Small intestine (tissue), 7 donors: ENCODE measurements around the gene TRANK1. TPM values are rescaled to one million over a fixed set of nuclear protein-coding genes. Genes with fewer than 3 reads are reported as not detected.

Experiments used
- DNase-seq, 2 donors: peaks; one replicate each; pipeline versions ENCODE4 v3.0.0 to v3.0.0-alpha.2; 2013
- FAIRE-seq: peaks from 2 replicates; lab custom pipeline; 2012; peaks lifted over from hg19 to GRCh38; lab: Jason Lieb, UNC
- H3K27ac ChIP-seq, 3 donors: one replicate each; pipeline ENCODE4 v1.5.1; 2013; ENCODE audit warnings: low read length in 2 of 3, mild to moderate bottlenecking in 2 of 3, control low read depth in 1 of 3, inconsistent platforms in 1 of 3, low read depth in 1 of 3, moderate library complexity in 1 of 3
- H3K27me3 ChIP-seq, 3 donors: one replicate each; pipeline ENCODE4 v1.6.1; 2013; ENCODE audit warnings: low read length in 3 of 3, inconsistent platforms in 1 of 3; ENCODE audit not compliant: control insufficient read depth in 3 of 3, insufficient read depth in 3 of 3
- H3K36me3 ChIP-seq, 3 donors: one replicate each; pipeline ENCODE4 v1.6.1; 2013; ENCODE audit warnings: low read length in 3 of 3, inconsistent platforms in 1 of 3, low read depth in 1 of 3, mild to moderate bottlenecking in 1 of 3, moderate library complexity in 1 of 3; ENCODE audit not compliant: control insufficient read depth in 3 of 3, insufficient read depth in 2 of 3
- H3K4me1 ChIP-seq, 3 donors: one replicate each; pipeline ENCODE4 v1.6.1; 2013; ENCODE audit warnings: low read length in 2 of 3, inconsistent platforms in 1 of 3, low read depth in 1 of 3, mild to moderate bottlenecking in 1 of 3, moderate library complexity in 1 of 3; ENCODE audit not compliant: control insufficient read depth in 3 of 3, insufficient read depth in 2 of 3
- H3K4me3 ChIP-seq, 3 donors: one replicate each; pipeline ENCODE4 v1.5.1; 2013; ENCODE audit warnings: low read length in 3 of 3, control low read depth in 1 of 3, inconsistent platforms in 1 of 3, low read depth in 1 of 3, mild to moderate bottlenecking in 1 of 3, moderate library complexity in 1 of 3
- H3K9me3 ChIP-seq, 2 donors: one replicate each; pipeline ENCODE4 v1.6.1; 2013; ENCODE audit warnings: low read depth in 1 of 2, low read length in 1 of 2; ENCODE audit not compliant: control insufficient read depth in 2 of 2, insufficient read depth in 1 of 2
- WGBS, 3 donors: extraction: QIAGEN DNeasy Blood & Tissue Kit; methylation state at CpG; one replicate each; pipeline ENCODE4 v1.1.7; 2013; 5-methylcytosine and 5-hydroxymethylcytosine counted together
- polyA plus RNA-seq, 4 donors: library from polyadenylated mRNA; stranded (reverse) in 3 of 4; unstranded in 1 of 4; fragments of 200-250 nt in 3 of 4; fragments of 120-200 nt in 1 of 4; gene quantifications; one replicate each; pipeline versions ENCODE4 v1.2.1 to v1.2.3, GENCODE V29; 2013
- donor health status: healthy with polysubstance abuse.
- donor health status: control.
- donor health status: control.
- donor health status: Bipolar disorder and iron deficiency.
- donor health status: healthy.

The TRANK1 gene
- polyA plus RNA-seq, 4 donors = 7.1 to 23.5 (median 14.0) TPM

- peaks cover 8 to 34% (median 31%) of the 10 kb centered on the region in 3 donors for H3K36me3 ChIP-seq
- no peak overlapping the region for H3K4me3 ChIP-seq
- no peak for FAIRE-seq
- H3K27me3 ChIP-seq = no peaks in the 10 kb centered on the region
- no peak overlapping the region for H3K27ac ChIP-seq
- H3K9me3 ChIP-seq = no peaks in the 10 kb centered on the region
- no peak for DNase-seq
- 77 to 92% (median 91%) methylated on average over 6 of the region's 6 CpGs for WGBS, 3 donors
- no peaks in the 10 kb centered on the region for H3K4me1 ChIP-seq
Measured at GRCh38 chr3:36832406-36832805, 112.4 kb downstream of the TRANK1 start.

DNA sequence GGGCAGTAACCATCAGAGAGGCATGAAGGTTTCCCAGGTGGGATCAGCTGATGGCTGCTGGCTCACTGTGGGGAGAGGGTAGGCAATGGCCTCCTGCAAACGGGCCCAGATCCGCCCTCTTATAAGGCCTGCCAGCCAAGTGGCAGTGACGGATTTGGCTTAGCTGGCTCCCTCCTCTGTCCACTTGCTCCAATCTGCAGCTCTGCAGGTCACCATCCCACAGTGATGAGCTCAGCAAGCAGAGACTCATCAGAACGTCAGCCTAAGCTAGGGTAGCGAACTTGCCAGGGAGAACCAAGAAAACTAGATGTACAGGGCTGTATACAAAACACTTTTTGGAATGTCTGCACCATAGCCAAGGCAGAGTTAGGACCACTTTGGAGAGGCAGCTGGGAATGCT, 117.7 kb downstream of the TRANK1 start:
- H3K27me3 ChIP-seq = no peaks in the 10 kb centered on the region
- no peak for DNase-seq
- WGBS, 3 donors = 81 to 93% (median 88%) methylated on average over 5 of the region's 5 CpGs
- FAIRE-seq = no peak
- peaks cover 2 to 34% (median 25%) of the 10 kb centered on the region in 3 donors for H3K36me3 ChIP-seq
- no peak overlapping the region for H3K27ac ChIP-seq
- no peaks in the 10 kb centered on the region for H3K9me3 ChIP-seq
- no peaks in the 10 kb centered on the region for H3K4me1 ChIP-seq
- no peak overlapping the region for H3K4me3 ChIP-seq

- H3K4me1 ChIP-seq = no peaks in the 10 kb centered on the region
- H3K4me3 ChIP-seq = no peak overlapping the region
- WGBS, 3 donors = 89 to 95% (median 93%) methylated on average over 6 of the region's 6 CpGs
- peaks cover 2 to 25% (median 23%) of the 10 kb centered on the region in 3 donors for H3K36me3 ChIP-seq
- no peaks in the 10 kb centered on the region for H3K9me3 ChIP-seq
- H3K27ac ChIP-seq = no peak overlapping the region
- DNase-seq = no peak
- no peak for FAIRE-seq
- no peaks in the 10 kb centered on the region for H3K27me3 ChIP-seq
Measured at GRCh38 chr3:36826240-36826639, 118.6 kb downstream of the TRANK1 start.

- 95 to 97% (median 95%) methylated on average over 4 of the region's 4 CpGs for WGBS, 3 donors
Measured at GRCh38 chr3:36824443-36824842, 120.4 kb downstream of the TRANK1 start.

GRCh38 chr3:36823806-36824205, 121.0 kb downstream of the TRANK1 start:
- Histone ChIP-seq H3K4me3 (no peak overlapping the region), H3K36me3 (peaks cover 0 to 15% (median 11%) of the 10 kb centered on the region in 3 donors), H3K9me3 (no peaks in the 10 kb centered on the region), H3K4me1 (no peaks in the 10 kb centered on the region), H3K27me3 (no peaks in the 10 kb centered on the region), H3K27ac (no peak overlapping the region)
- FAIRE-seq (no peak), DNase-seq (peak in 1 of 2 donors; percentile 9)
- 64 to 82% (median 80%) methylated on average over 3 of the region's 3 CpGs for WGBS, 3 donors

More at GRCh38 chr3:36824443-36824842, 120.4 kb downstream of the TRANK1 start:
- no peaks in the 10 kb centered on the region for H3K27me3 ChIP-seq
- H3K4me3 ChIP-seq = no peak overlapping the region
- FAIRE-seq (no peak), DNase-seq (no peak)
- peaks cover 2 to 17% (median 15%) of the 10 kb centered on the region in 3 donors for H3K36me3 ChIP-seq
- H3K4me1 ChIP-seq = no peaks in the 10 kb centered on the region
- H3K9me3 ChIP-seq = no peaks in the 10 kb centered on the region
- H3K27ac ChIP-seq = no peak overlapping the region

- no peak overlapping the region for H3K4me3 ChIP-seq
- 77 to 92% (median 87%) methylated on average over 3 of the region's 3 CpGs for WGBS, 3 donors
- no peaks in the 10 kb centered on the region for H3K36me3 ChIP-seq
- no peaks in the 10 kb centered on the region for H3K9me3 ChIP-seq
- H3K4me1 ChIP-seq = no peaks in the 10 kb centered on the region
- no peak for DNase-seq
- no peak for FAIRE-seq
- no peak overlapping the region for H3K27ac ChIP-seq
- no peaks in the 10 kb centered on the region for H3K27me3 ChIP-seq
Measured at GRCh38 chr3:36820083-36820482, 124.8 kb downstream of the TRANK1 start.

- Histone ChIP-seq H3K27me3 (no peaks in the 10 kb centered on the region), H3K36me3 (no peaks in the 10 kb centered on the region), H3K4me1 (no peaks in the 10 kb centered on the region), H3K9me3 (no peaks in the 10 kb centered on the region), H3K27ac (no peak overlapping the region), H3K4me3 (no peak overlapping the region)
- DNase-seq (peak; percentile 38 to 58), FAIRE-seq (no peak)
- 28 to 63% (median 43%) methylated on average over 6 of the region's 6 CpGs for WGBS, 3 donors
Measured at GRCh38 chr3:36817806-36818533, 126.9 kb downstream of the TRANK1 start.

DNA sequence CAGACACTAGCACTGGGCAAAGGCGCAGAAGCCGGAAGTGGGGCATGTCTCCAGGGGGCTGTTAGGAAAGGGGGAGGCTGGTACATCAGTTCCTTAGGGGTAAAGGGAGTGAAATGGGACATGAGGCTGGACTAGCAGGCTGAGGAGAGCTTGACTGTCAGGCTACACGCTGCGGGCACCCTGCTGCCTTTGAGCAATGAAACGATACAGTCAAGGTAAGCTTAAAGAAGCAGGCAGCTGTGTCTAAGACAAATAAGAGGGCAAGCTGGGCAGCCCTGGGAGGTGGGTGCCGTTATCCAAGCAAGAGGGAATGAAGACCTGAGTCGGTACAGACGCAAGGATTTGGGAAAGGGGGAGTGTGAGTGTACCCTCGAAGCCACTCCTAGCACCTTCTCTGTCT, 129.5 kb downstream of the TRANK1 start:
- no peak for FAIRE-seq
- H3K27me3 ChIP-seq = no peaks in the 10 kb centered on the region
- H3K27ac ChIP-seq = no peak overlapping the region
- H3K4me3 ChIP-seq = no peak overlapping the region
- H3K9me3 ChIP-seq = no peaks in the 10 kb centered on the region
- WGBS, 3 donors = 92 to 96% (median 92%) methylated on average over 9 of the region's 9 CpGs
- H3K4me1 ChIP-seq = no peaks in the 10 kb centered on the region
- DNase-seq = no peak
- H3K36me3 ChIP-seq = no peaks in the 10 kb centered on the region
